ENCODE measurements around the gene NDUFA9. TPM values are rescaled to one million over a fixed set of nuclear protein-coding genes. Genes with fewer than 3 reads are reported as not detected.
A peak's percentile ranks its signal among the peaks of the same experiment; 100 is the strongest.

The NDUFA9 gene
- total and polyA plus RNA-seq, 2 donors from 2014 or later, result 96.9 to 250 TPM

DNA sequence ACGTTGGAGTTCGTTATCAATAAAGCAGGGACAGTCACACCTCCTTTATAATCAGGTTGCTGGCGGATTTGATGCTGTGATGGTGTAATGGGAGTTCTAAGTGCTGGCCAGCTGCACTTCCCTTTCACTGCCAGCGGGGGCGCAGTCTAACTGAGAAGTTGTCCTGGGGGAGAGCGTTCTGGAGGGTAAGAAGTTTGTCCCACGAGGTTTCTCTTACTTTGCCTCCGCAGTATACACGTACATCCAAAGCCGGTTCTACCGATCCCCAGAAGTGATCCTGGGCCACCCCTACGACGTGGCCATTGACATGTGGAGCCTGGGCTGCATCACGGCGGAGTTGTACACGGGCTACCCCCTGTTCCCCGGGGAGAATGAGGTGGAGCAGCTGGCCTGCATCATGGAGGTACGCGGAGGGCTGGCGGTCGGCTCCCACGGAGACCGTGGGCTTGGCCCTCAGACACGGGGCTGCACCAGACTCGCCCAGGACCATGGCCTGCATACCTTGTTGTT lies 44.2 kb upstream of the NDUFA9 start:
- no peaks in the 10 kb centered on the region for H3K27me3 ChIP-seq (ENCODE audit: control insufficient read depth, insufficient read depth, low read length)
- peak; percentile 82 to 95 (median 85) for DNase-seq
- peak overlapping the region; percentile 80 to 96 (median 96) for H3K4me3 ChIP-seq (ENCODE audit: low read length in 3 of 3)
- H3K4me1 ChIP-seq (ENCODE audit: control insufficient read depth in 2 of 3, insufficient read depth in 2 of 3, low read depth in 1 of 3, low read length in 3 of 3), result no peaks in the 10 kb centered on the region
- H3K9ac ChIP-seq (ENCODE audit: low read length in 3 of 3), result peak overlapping the region; percentile 81 to 88 (median 88)
- peaks cover 0 to 2% (median under 1%) of the 10 kb centered on the region in 3 donors for H3K36me3 ChIP-seq (ENCODE audit: control insufficient read depth in 2 of 3, insufficient read depth in 3 of 3, low read length in 3 of 3)
- intact Hi-C loops (cut with DNase I), result no loop called here
- H3K9me3 ChIP-seq (ENCODE audit: control insufficient read depth in 2 of 3, insufficient read depth in 1 of 3, low read length in 3 of 3), result no peaks in the 10 kb centered on the region
- TF ChIP-seq, protein P1, sequence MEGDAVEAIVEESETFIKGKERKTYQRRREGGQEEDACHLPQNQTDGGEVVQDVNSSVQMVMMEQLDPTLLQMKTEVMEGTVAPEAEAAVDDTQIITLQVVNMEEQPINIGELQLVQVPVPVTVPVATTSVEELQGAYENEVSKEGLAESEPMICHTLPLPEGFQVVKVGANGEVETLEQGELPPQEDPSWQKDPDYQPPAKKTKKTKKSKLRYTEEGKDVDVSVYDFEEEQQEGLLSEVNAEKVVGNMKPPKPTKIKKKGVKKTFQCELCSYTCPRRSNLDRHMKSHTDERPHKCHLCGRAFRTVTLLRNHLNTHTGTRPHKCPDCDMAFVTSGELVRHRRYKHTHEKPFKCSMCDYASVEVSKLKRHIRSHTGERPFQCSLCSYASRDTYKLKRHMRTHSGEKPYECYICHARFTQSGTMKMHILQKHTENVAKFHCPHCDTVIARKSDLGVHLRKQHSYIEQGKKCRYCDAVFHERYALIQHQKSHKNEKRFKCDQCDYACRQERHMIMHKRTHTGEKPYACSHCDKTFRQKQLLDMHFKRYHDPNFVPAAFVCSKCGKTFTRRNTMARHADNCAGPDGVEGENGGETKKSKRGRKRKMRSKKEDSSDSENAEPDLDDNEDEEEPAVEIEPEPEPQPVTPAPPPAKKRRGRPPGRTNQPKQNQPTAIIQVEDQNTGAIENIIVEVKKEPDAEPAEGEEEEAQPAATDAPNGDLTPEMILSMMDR (IDR thresholded peaks at IDR 0.05; ENCODE audit: borderline replicate concordance, extremely low read depth, insufficient read depth), result peak; percentile 95
- FAIRE-seq, result peak; percentile 66
- H3K27ac ChIP-seq (ENCODE audit: low read depth in 2 of 2, low read length in 2 of 2), result no peak overlapping the region

- Histone ChIP-seq H3K4me3 (ENCODE audit: low read length in 3 of 3) (no peak overlapping the region), H3K36me3 (ENCODE audit: control insufficient read depth in 2 of 3, insufficient read depth in 3 of 3, low read length in 3 of 3) (peaks cover 0 to 16% (median 7%) of the 10 kb centered on the region in 3 donors), H3K9ac (ENCODE audit: low read length in 3 of 3) (no peak overlapping the region), H3K9me3 (ENCODE audit: control insufficient read depth in 2 of 3, insufficient read depth in 1 of 3, low read length in 3 of 3) (no peaks in the 10 kb centered on the region), H3K4me1 (ENCODE audit: control insufficient read depth in 2 of 3, insufficient read depth in 2 of 3, low read depth in 1 of 3, low read length in 3 of 3) (no peaks in the 10 kb centered on the region), H3K27ac (ENCODE audit: low read depth in 2 of 2, low read length in 2 of 2) (no peak overlapping the region), H3K27me3 (ENCODE audit: control insufficient read depth, insufficient read depth, low read length) (no peaks in the 10 kb centered on the region)
- intact Hi-C loops (cut with DNase I), result no loop called here
- FAIRE-seq (no peak), DNase-seq (no peak)
- TF ChIP-seq, protein P1 (IDR thresholded peaks at IDR 0.05; ENCODE audit: borderline replicate concordance, extremely low read depth, insufficient read depth), result no peak
Measured at GRCh38 chr12:4607056-4607455, 41.9 kb upstream of the NDUFA9 start.

DNA sequence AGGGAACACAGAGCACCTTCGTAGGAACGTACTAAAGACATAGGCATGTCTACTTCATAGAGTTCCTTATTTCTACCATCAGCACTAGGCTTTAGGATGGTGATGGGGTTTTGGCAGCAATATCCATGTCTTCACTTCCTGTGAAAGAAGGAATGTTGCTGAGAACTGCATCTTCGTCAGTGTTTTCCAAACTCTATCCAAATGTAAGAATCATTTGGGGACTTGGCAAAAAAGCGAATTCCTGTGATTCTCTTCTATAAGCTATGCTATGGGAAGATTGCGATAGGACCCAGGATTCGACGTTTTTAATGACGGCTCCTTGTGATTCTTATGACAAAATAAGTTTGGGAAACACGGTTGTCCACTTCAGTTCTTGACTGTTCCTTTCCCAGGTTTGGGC lies 39.8 kb upstream of the NDUFA9 start:
- H3K9ac ChIP-seq (ENCODE audit: low read length in 3 of 3), result no peak overlapping the region
- no peaks in the 10 kb centered on the region for H3K4me1 ChIP-seq (ENCODE audit: control insufficient read depth in 2 of 3, insufficient read depth in 2 of 3, low read depth in 1 of 3, low read length in 3 of 3)
- no peak overlapping the region for H3K4me3 ChIP-seq (ENCODE audit: low read length in 3 of 3)
- H3K27ac ChIP-seq (ENCODE audit: low read depth in 2 of 2, low read length in 2 of 2), result no peak overlapping the region
- FAIRE-seq, result no peak
- intact Hi-C loops (cut with DNase I), result no loop called here
- H3K27me3 ChIP-seq (ENCODE audit: control insufficient read depth, insufficient read depth, low read length), result no peaks in the 10 kb centered on the region
- no peak for DNase-seq
- peaks cover 3 to 32% (median 18%) of the 10 kb centered on the region in 3 donors for H3K36me3 ChIP-seq (ENCODE audit: control insufficient read depth in 2 of 3, insufficient read depth in 3 of 3, low read length in 3 of 3)
- no peaks in the 10 kb centered on the region for H3K9me3 ChIP-seq (ENCODE audit: control insufficient read depth in 2 of 3, insufficient read depth in 1 of 3, low read length in 3 of 3)
- TF ChIP-seq, protein P1 (IDR thresholded peaks at IDR 0.05; ENCODE audit: borderline replicate concordance, extremely low read depth, insufficient read depth), result no peak

DNA sequence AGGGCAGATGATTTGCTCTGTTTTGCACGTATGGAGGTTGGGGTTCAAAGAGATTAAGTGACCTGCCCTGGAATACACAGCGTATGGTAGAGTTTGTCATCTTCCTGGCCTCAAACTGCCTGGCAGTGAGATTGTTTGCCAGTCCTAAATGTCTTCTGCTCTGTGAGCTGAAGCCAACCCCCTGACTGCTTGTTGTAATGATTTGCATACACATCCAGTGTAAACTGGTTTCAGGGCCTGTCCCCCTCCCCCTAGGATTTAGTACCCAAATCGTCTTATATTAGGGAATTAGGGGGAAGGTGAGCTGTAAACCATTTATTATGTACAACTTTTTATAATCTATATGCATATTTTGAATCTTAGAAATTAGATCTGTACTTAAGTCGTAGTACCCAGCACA lies 38.4 kb upstream of the NDUFA9 start:
- no peak overlapping the region for H3K9ac ChIP-seq (ENCODE audit: low read length in 3 of 3)
- H3K9me3 ChIP-seq (ENCODE audit: control insufficient read depth in 2 of 3, insufficient read depth in 1 of 3, low read length in 3 of 3), result no peaks in the 10 kb centered on the region
- DNase-seq (no peak), FAIRE-seq (no peak)
- no peaks in the 10 kb centered on the region for H3K4me1 ChIP-seq (ENCODE audit: control insufficient read depth in 2 of 3, insufficient read depth in 2 of 3, low read depth in 1 of 3, low read length in 3 of 3)
- no peak overlapping the region for H3K4me3 ChIP-seq (ENCODE audit: low read length in 3 of 3)
- intact Hi-C loops (cut with DNase I), result no loop called here
- no peak overlapping the region for H3K27ac ChIP-seq (ENCODE audit: low read depth in 2 of 2, low read length in 2 of 2)
- TF ChIP-seq, protein P1 (IDR thresholded peaks at IDR 0.05; ENCODE audit: borderline replicate concordance, extremely low read depth, insufficient read depth), result no peak
- H3K27me3 ChIP-seq (ENCODE audit: control insufficient read depth, insufficient read depth, low read length), result no peaks in the 10 kb centered on the region
- H3K36me3 ChIP-seq (ENCODE audit: control insufficient read depth in 2 of 3, insufficient read depth in 3 of 3, low read length in 3 of 3), result peaks cover 3 to 32% (median 21%) of the 10 kb centered on the region in 3 donors

All from kidney (tissue), 14 donors.